ENCODE data around the gene ZNF860.
"Not testable (repeated sequence)": the region's sequence is repeated elsewhere in the genome, so short reads cannot be mapped to it uniquely, and the experiment has no call there.

ZNF860 gene

DNA sequence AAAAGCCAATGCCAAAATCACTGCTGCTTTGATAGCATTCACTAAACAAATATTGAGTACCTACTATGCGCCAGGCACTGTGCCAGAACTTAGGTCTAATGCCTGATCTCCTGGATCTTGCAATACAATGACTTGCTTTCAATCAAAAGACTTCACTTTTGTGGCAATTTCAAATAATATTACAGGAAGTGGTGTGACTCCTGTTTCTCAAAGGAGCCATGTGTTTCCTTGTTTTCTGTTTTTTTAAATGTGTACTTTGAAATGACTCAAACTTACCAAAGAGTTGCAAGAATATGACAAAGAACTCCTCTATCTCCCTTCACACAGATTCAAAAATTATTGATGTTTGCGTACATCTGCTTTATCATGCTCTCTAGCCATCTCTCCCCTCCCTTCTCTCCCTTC is 18.7 kb upstream of the ZNF860 start:
- no peak for DNase-seq

DNA sequence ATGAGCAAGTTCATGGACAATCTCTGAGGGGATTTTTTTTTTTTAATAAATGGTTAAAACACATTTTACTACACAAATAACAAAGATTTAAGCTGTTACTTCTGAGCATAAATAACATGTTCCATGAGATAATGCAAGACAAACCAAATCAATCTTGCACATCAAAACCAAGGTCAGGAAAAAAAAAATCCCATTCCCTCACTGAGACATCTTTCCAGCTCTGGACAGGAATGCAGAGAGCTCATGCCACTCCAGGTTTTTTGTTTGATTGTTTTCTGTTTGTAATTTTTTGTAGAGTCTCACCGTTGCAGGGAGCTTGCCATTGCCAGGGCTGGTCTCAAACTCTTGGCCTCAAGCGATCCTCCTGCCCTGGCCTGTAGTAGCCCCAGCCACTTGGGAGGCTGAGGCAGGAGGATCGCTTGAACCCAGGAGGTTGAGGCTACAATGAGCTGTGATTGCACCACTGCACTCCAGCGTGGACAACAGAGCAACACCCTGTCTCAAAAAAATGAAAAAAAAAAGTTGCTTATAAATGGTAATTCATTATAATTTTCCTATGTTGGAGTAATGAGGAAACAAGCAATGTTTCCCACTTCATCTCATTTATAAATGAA is 14.5 kb upstream of the ZNF860 start:
- no peak for DNase-seq

- no peak for DNase-seq
Observed at GRCh38 chr3:31967592-31967991, 14.0 kb upstream of the ZNF860 start.

- DNase-seq = no peak
Observed at GRCh38 chr3:31968369-31968926, 13.1 kb upstream of the ZNF860 start.

GRCh38 chr3:31968927-31969418 is 12.6 kb upstream of the ZNF860 start:
- DNase-seq = no peak

DNA sequence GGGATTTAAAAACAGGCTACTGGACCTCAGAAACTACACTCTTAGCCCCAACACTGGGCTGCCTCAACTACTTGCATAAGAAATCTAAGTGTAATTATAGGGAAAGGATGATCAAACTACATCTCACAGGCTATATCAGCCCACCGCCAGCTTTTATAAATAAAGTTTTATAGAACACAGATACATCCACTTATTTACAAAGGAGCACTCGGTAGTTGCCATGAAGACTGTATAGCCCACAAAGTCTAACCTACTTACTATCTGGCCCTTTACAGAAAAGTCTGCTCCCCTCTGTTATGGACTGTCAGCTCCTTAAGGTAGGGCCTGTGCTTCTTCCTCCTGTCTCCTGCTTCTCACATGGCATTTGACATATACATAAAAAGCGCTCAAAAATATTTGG is 9.9 kb upstream of the ZNF860 start:
- no peak for DNase-seq

GRCh38 chr3:31973081-31973480 is 8.5 kb upstream of the ZNF860 start:
- no peak for DNase-seq

- no peak for DNase-seq
Observed at GRCh38 chr3:31973837-31974236, 7.7 kb upstream of the ZNF860 start.

- no peak for DNase-seq
Observed at GRCh38 chr3:31974471-31974870, 7.1 kb upstream of the ZNF860 start.

- no peak for DNase-seq
Observed at GRCh38 chr3:31974964-31975363, 6.6 kb upstream of the ZNF860 start.

- no peak for DNase-seq
Observed at GRCh38 chr3:31976302-31976701, 5.2 kb upstream of the ZNF860 start.

DNA sequence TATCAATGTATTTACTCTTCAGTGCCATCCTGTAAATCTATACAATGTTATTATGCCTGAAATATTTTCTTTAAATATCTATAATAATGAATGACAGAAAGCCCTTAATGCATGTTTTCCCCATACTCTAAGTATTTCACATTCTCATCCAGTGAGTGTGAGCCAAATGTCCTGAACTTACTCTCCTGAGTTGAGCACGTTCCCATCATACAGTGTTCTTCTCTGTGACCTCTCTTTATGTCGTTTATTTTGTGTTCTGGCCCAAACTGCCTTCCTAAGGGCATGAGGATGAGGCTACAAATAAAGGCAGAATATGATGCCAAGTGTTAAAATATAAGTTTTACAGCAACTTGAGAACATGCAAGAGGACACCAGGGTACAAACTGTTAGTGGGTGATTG is 3.8 kb upstream of the ZNF860 start:
- no peak for DNase-seq

DNA sequence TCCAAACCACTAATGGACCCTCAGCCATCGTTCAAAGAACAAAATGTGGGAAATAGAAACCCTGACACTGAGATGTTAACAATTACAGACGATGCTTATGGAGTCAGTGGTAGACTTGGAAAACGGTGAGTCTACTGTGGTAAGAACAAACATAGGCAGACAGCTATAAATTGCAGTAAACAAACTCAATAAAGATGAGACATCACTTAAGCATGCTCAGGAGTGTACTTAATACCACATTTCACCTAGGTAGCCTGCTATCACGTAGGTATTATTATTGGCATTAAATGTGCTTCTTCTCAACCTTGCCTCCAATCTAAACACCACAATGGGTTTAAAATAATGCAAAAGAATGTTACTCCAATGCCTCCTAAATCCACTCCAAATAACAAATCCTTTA is 3.0 kb upstream of the ZNF860 start:
- DNase-seq = no peak

DNA sequence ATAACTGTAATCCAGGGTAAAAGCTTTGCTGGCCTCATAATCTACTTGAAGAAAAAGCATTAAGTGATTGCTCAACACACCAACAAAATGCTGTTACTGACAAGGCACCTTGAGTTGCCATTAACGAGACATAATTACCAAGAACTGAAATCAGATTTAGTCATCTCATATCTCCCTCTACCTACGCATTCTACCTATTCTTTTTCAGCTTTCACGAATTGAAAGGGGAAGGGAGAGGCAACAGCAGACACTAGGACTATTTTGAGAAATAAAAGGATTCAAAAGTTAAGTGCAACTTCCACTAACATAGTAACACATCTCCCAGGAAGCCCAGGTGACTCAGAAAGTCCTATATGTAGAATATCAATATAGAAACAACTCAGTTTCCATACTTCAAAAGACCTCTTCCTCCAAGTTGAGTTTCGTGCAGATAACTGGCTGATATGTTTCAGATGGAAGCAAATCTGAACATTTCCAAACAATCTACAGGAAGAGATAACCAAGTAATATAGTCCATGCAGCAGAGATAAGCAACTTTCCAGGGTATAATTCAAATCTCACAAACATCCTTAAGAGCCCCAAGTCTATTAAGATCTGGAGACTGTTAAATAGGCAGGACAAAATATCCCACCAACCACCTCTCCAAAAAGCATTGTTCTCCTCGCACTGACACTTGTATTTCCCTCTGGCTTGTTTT is 2.4 kb upstream of the ZNF860 start:
- DNase-seq = no peak

GRCh38 chr3:31980530-31981205 is 882 bp upstream of the ZNF860 start:
- no peak for DNase-seq

- DNase-seq = no peak
Observed at GRCh38 chr3:31984321-31984720, 2.8 kb downstream of the ZNF860 start.

- DNase-seq = no peak
Observed at GRCh38 chr3:31985831-31986230, 4.3 kb downstream of the ZNF860 start.

DNA sequence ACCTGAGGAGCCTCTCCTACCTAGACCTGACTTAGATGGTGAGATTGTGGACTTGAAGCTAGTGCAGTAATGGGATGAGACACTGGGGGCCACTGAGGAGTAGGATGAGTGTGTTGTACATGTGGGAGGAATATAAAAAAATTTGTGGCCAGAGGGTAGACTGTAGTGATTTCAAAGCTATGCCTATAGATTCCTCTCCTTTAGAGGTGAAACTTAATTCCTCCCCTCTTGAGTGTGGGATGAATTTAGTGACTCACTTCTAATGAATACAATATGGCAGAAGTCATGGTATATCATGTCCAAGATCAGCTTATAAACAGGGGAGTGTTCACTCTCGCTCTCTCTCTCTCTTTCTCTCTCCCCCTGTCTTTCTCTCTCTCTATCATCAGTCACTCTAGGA is 6.7 kb downstream of the ZNF860 start:
- DNase-seq = no peak

- DNase-seq = not testable (repeated sequence)
Observed at GRCh38 chr3:31992995-31993394, 11.4 kb downstream of the ZNF860 start.

DNA sequence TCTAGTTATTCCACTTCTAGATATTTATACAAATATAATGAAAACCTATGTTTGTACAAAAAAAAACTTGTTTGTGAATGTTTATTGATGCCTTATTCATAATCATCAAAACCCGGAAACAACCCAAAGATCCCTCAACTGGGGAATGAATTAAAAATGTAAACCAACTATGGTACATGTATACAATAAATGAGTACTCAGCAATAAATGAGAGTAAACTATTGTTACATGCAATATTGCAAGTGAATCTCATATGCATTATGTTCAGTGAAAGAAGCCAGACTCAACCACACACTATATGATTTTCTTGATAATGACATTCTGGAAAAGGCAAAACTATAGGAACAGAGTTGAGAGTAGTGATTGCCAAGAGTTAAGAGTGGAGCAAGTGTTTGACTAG is 12.3 kb downstream of the ZNF860 start:
- no peak for DNase-seq

- not testable (repeated sequence) for DNase-seq
Observed at GRCh38 chr3:31995026-31995425, 13.5 kb downstream of the ZNF860 start.

DNA sequence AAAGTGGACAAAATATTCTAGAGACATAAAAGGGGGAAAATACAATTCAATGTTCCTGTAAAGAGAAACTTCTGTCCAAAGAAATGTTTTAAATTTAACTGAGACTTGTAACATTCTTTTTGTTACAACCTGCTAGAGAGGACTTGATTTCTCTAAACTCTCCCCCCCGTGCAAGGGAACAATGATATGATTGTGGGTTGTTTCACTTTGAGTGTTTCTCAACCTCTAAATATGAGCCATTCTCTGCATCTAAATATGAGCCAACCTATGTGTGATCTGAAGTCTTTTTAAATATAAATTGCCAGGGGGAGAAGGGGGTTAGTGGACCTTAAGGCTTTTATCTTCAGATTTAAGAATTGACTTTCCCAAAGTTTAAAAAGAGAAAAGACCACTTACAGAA is 14.6 kb downstream of the ZNF860 start:
- DNase-seq = no peak

DNA sequence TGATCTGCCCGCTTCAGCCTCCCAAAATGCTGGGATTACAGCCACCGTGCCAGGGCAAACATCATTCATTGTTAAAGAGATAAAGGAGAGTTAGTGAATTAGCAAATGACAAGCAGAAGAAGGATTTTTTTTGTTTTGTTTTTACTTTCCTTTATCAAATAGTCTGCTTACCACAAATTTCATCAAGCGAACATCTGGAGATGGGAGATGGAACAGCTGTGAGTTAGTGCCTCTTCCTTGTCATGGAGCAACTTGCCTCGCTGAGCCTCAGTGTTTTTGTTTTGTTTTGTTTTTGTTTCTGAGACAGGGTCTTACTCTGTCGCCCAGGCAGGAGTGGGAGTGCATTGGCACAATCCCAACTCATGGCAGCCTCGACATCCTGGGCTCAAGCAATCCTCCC is 15.9 kb downstream of the ZNF860 start:
- no peak for DNase-seq

DNA sequence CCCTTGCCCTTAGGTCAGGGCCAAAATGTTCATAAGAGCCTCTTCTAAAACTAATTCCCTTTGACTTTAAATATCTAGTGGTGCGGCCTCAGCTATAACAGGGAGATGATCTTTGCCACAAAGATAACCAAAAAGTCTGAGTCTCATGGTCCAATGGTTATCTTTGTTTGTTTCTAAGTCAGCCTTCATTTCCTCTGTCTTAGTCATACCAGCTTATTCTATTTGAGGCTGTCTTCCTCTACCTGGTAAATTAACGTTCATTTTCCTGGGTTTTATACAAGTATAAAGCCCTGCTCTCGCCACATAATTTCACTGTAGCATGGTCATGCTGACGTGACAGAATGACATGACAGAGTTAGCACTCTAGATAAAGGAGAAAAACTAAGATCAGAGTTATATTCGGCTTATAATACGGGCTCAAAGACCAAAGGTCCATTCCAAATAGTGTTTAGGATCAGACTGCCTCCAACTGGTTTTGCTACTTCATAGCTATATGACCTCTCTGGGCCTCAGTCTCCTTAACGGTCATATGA is 18.4 kb downstream of the ZNF860 start:
- no peak for DNase-seq

All from cerebellar nuclear complex (tissue), 1 donor.